ENCODE results near the gene LOXL3.

Gene LOXL3

DNA sequence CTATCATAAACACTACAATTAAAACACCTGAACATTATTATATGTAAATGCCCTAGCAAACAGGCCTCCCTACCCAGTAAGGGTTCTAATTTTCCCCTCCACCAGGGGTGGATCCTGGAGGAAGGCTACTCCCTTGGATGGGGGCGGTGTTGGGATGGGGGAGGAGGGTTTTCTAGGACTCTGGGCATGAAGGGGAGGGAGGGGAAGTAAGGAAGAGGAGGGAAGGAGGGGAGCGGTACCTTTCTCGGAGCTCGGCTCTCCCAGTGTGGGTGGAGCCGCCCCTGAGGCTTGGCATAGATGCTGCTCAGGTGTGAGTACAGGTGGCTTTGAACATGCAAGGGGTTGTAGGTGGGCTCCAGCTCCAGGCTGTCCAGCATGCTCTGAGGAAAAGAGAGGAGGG is 6.2 kb upstream of the LOXL3 start:
- DNase-seq (ENCODE audit: low spot score), result no peak
- ChIA-PET CTCF (interaction anchor here (0.7 kb wide), 1 partner anchor 61 kb away, joined by 3 read pairs; no protein-coding TSS in a partner anchor), POLR2A (ENCODE audit: low non-redundant PET) (no interaction called here)
- TF ChIP-seq CTCF (conservative IDR thresholded peaks at IDR 0.05; ENCODE audit: low read depth), result no peak
- no peak overlapping the region for H3K27ac ChIP-seq

- POLR2A ChIA-PET (ENCODE audit: low non-redundant PET), result no interaction called here
- no peak for DNase-seq (ENCODE audit: low spot score)
- no peak overlapping the region for H3K27ac ChIP-seq
- no peak for TF ChIP-seq CTCF (conservative IDR thresholded peaks at IDR 0.05; ENCODE audit: low read depth)
- CTCF ChIA-PET, result interaction anchor here (1.1 kb wide), 1 partner anchor 223 kb away, joined by 5 read pairs; no protein-coding TSS in a partner anchor
Measured at GRCh38 chr2:74558284-74559230, 4.8 kb upstream of the LOXL3 start.

DNA sequence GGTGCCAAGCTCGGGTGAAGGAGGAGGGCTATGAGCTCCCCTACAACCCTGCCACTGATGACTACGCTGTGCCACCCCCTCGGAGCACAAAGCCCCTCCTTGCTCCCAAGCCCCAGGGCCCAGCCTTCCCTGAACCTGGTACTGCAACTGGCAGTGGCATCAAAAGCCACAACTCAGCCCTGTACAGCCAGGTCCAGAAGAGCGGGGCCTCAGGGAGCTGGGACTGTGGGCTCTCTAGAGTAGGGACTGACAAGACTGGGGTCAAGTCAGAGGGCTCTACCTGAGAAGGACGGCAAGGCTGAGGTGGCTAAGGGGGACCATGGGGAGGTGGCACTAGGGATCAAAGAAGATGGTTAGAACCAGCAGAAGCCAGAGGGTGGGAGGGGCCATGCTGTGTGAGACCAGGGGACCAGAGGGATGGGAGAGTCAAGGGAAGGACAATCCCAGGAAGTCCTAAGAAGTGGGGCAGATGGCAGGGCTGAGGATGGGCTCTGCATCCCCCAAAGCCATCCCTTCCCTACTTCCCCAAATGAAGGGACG is 3.2 kb upstream of the LOXL3 start:
- CTCF ChIA-PET, result no interaction called here
- POLR2A ChIA-PET (ENCODE audit: low non-redundant PET), result no interaction called here
- no peak for TF ChIP-seq CTCF (conservative IDR thresholded peaks at IDR 0.05; ENCODE audit: low read depth)

DNA sequence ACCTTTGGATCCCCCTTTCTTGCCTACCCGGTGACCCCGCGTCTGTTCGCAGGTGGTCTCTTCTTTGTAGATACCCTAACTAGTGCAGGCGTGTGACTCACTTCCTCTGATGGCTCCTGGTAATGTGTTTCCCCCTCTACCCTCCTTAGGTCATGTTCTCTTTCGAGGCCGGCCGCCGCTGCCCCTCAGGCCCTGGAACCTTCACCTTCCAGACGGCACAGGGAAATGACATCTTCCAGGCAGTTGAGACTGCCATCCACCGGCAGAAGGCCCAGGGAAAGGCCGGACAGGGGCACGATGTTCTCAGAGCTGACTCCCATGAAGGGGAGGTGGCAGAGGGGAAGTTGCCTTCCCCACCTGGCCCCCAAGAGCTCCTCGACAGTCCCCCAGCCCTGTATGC is 2.4 kb upstream of the LOXL3 start:
- no peak overlapping the region for H3K27ac ChIP-seq
- ChIA-PET CTCF (no interaction called here), POLR2A (ENCODE audit: low non-redundant PET) (no interaction called here)
- no peak for TF ChIP-seq CTCF (conservative IDR thresholded peaks at IDR 0.05; ENCODE audit: low read depth)
- no peak for DNase-seq (ENCODE audit: low spot score)

More for the DNA sequence above, 3.2 kb upstream of the LOXL3 start:
- DNase-seq (ENCODE audit: low spot score), result no peak
- no peak overlapping the region for H3K27ac ChIP-seq

GRCh38 chr2:74555610-74556103 is 1.9 kb upstream of the LOXL3 start:
- CTCF ChIA-PET, result no interaction called here
- TF ChIP-seq CTCF (conservative IDR thresholded peaks at IDR 0.05; ENCODE audit: low read depth), result no peak
- DNase-seq (ENCODE audit: low spot score), result no peak
- POLR2A ChIA-PET (ENCODE audit: low non-redundant PET), result no interaction called here
- no peak overlapping the region for H3K27ac ChIP-seq

DNA sequence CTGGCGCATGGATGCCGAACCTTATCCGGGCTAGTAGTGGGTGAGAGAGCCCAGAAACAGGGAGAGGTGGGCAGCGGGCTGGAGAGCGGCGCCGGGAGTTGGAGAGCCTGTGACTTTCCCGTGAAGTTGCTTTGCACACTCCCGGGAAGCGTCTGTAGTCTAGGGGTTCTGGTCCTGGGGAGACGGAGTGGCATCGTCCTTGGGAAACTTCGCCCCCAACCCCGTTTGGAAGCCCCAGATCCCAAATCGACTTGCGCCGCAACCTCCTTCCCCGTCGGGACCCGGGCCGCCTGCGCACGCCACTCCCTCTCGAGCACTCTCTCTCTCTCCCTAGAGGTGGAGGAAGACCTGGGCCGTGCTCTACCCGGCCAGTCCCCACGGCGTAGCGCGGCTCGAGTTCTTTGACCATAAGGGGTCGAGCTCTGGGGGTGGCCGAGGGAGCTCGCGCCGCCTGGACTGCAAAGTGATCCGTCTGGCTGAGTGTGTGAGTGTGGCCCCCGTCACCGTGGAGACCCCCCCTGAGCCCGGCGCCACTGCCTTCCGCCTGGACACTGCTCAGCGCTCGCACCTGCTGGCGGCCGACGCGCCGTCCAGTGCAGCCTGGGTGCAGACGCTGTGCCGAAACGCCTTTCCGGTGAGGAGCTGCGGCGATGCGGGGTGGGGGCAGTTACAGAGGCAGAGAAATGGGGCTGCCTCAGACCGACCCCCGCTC is 1.2 kb upstream of the LOXL3 start:
- H3K27ac ChIP-seq, result peak overlapping the region; percentile 58
- ChIA-PET POLR2A (ENCODE audit: low non-redundant PET) (no interaction called here), CTCF (no interaction called here)
- DNase-seq (ENCODE audit: low spot score), result no peak
- no peak for TF ChIP-seq CTCF (conservative IDR thresholded peaks at IDR 0.05; ENCODE audit: low read depth)
